ENCODE data around the gene LRRN1.

Gene LRRN1

DNA sequence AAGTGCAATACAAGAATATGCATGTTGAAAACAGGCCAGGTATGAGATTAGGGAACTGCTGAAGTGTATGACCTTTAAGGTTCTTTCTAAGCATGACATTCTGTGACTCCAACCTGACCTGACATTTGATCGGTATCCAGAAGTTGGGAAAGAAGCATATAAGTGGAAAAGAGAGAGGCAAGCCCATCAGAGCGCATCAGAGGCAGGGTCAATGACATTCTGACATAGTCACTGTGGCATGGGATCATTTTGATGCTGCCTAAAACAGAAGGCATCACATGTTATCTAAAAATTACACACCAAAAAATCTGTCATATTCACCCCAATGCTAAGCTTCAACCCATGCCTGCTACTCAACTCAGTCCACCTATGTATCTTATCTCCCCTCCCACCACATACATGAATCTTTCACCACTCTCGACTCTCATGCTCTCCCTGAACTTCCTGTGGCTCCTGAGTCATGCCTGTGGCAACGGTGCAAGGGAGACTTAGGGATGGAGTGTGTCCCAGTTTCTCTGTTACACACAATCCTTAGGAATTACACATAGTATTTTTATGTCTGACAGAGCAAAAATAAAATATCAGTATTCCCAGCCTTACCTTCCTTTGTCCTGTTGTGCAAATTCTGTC, 20.5 kb upstream of the LRRN1 start:
- H4K20me1 ChIP-seq (ENCODE audit: insufficient read depth, low read length), result no peaks in the 10 kb centered on the region
- H3K36me3 ChIP-seq (replicated peaks; ENCODE audit: insufficient read depth, low read length), result no peaks in the 10 kb centered on the region
- no peak overlapping the region for H3K9ac ChIP-seq (ENCODE audit: low read length)
- H3K4me1 ChIP-seq (ENCODE audit: low read length), result no peaks in the 10 kb centered on the region
- no peaks in the 10 kb centered on the region for H3K27me3 ChIP-seq (replicated peaks; ENCODE audit: insufficient read depth, low read length)
- H3K4me2 ChIP-seq (ENCODE audit: low read depth, low read length), result no peak overlapping the region
- no peaks in the 10 kb centered on the region for H3F3A ChIP-seq (ENCODE audit: insufficient read depth, low read length)
- H2AFZ ChIP-seq (ENCODE audit: low read length), result no peak overlapping the region
- no peaks in the 10 kb centered on the region for H3K9me2 ChIP-seq (replicated peaks; ENCODE audit: insufficient read depth, low read length)
- H3K4me3 ChIP-seq (ENCODE audit: low read length), result no peak overlapping the region
- TF ChIP-seq EZH2 (optimal IDR thresholded peaks at IDR 0.05; ENCODE audit: low read depth, low read length) (no peak), EZH2phosphoT487 (IDR thresholded peaks at IDR 0.05; ENCODE audit: low read length) (no peak)
- TF ChIP-seq, protein P1, sequence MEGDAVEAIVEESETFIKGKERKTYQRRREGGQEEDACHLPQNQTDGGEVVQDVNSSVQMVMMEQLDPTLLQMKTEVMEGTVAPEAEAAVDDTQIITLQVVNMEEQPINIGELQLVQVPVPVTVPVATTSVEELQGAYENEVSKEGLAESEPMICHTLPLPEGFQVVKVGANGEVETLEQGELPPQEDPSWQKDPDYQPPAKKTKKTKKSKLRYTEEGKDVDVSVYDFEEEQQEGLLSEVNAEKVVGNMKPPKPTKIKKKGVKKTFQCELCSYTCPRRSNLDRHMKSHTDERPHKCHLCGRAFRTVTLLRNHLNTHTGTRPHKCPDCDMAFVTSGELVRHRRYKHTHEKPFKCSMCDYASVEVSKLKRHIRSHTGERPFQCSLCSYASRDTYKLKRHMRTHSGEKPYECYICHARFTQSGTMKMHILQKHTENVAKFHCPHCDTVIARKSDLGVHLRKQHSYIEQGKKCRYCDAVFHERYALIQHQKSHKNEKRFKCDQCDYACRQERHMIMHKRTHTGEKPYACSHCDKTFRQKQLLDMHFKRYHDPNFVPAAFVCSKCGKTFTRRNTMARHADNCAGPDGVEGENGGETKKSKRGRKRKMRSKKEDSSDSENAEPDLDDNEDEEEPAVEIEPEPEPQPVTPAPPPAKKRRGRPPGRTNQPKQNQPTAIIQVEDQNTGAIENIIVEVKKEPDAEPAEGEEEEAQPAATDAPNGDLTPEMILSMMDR (IDR thresholded peaks at IDR 0.05; ENCODE audit: low read length), result no peak
- DNase-seq, result no peak
- no peak overlapping the region for H3K27ac ChIP-seq (ENCODE audit: low read length)
- H3K9me3 ChIP-seq (replicated peaks; ENCODE audit: insufficient read depth, low read length), result no peaks in the 10 kb centered on the region
- H3K79me2 ChIP-seq (ENCODE audit: low read length), result no peaks in the 10 kb centered on the region

DNA sequence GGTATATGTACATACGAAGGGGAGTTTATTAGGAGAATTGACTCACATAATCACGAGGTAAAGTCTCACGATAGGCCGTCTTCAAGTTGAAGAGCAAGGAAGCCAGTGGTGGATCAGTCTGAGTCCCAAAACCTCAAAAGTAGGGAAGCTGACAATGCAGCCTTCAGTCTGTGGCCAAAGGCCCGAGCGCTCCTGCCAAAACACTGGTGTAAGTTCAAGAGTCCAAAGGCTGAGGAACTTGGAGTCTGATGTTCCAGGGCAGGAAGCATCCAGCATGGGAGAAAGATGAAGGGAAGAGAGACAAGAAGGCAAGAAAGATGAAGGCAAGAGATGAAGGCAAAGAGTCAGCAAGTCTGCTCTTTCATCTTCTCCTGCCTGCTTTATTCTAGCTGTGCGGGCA, 16.8 kb upstream of the LRRN1 start:
- no peaks in the 10 kb centered on the region for H3K79me2 ChIP-seq (ENCODE audit: low read length)
- no peak overlapping the region for H3K9ac ChIP-seq (ENCODE audit: low read length)
- no peaks in the 10 kb centered on the region for H3K36me3 ChIP-seq (replicated peaks; ENCODE audit: insufficient read depth, low read length)
- DNase-seq, result no peak
- no peak overlapping the region for H3K27ac ChIP-seq (ENCODE audit: low read length)
- TF ChIP-seq EZH2 (optimal IDR thresholded peaks at IDR 0.05; ENCODE audit: low read depth, low read length), result no peak
- H3K4me1 ChIP-seq (ENCODE audit: low read length), result no peaks in the 10 kb centered on the region
- H3K27me3 ChIP-seq (replicated peaks; ENCODE audit: insufficient read depth, low read length), result no peaks in the 10 kb centered on the region
- H3F3A ChIP-seq (ENCODE audit: insufficient read depth, low read length), result no peaks in the 10 kb centered on the region
- H2AFZ ChIP-seq (ENCODE audit: low read length), result no peak overlapping the region
- no peaks in the 10 kb centered on the region for H3K9me2 ChIP-seq (replicated peaks; ENCODE audit: insufficient read depth, low read length)
- H3K9me3 ChIP-seq (replicated peaks; ENCODE audit: insufficient read depth, low read length), result no peaks in the 10 kb centered on the region
- H3K4me2 ChIP-seq (ENCODE audit: low read depth, low read length), result no peak overlapping the region
- H3K4me3 ChIP-seq (ENCODE audit: low read length), result no peak overlapping the region
- no peaks in the 10 kb centered on the region for H4K20me1 ChIP-seq (ENCODE audit: insufficient read depth, low read length)

DNA sequence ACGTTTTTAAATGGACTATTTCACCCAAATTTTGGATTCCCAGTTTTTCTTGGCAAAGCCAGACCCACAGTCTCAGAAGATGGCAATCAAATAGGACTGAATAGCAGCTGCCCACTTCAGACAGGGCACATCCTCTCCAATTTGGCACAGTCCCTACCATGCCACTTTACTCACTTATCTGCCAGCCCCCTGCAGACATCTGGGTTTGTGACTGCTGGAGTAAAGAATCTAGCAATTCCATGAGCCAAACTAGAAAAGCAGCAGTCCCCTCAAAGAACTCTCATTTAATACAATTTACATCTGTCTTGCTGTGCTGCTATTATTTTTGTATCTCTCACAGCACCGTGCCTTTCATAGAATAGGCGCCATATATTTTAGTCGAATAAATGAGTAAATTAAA, 16.0 kb upstream of the LRRN1 start:
- Histone ChIP-seq H3K4me2 (ENCODE audit: low read depth, low read length) (no peak overlapping the region), H3K4me3 (ENCODE audit: low read length) (no peak overlapping the region), H4K20me1 (ENCODE audit: insufficient read depth, low read length) (no peaks in the 10 kb centered on the region), H2AFZ (ENCODE audit: low read length) (no peak overlapping the region), H3K79me2 (ENCODE audit: low read length) (no peaks in the 10 kb centered on the region), H3K36me3 (replicated peaks; ENCODE audit: insufficient read depth, low read length) (no peaks in the 10 kb centered on the region), H3K9me3 (replicated peaks; ENCODE audit: insufficient read depth, low read length) (no peaks in the 10 kb centered on the region), H3K4me1 (ENCODE audit: low read length) (no peaks in the 10 kb centered on the region), H3K27ac (ENCODE audit: low read length) (no peak overlapping the region), H3F3A (ENCODE audit: insufficient read depth, low read length) (no peaks in the 10 kb centered on the region), H3K9ac (ENCODE audit: low read length) (no peak overlapping the region), H3K9me2 (replicated peaks; ENCODE audit: insufficient read depth, low read length) (no peaks in the 10 kb centered on the region), H3K27me3 (replicated peaks; ENCODE audit: insufficient read depth, low read length) (no peaks in the 10 kb centered on the region)
- TF ChIP-seq EZH2phosphoT487 (IDR thresholded peaks at IDR 0.05; ENCODE audit: low read length), result no peak
- no peak for DNase-seq

DNA sequence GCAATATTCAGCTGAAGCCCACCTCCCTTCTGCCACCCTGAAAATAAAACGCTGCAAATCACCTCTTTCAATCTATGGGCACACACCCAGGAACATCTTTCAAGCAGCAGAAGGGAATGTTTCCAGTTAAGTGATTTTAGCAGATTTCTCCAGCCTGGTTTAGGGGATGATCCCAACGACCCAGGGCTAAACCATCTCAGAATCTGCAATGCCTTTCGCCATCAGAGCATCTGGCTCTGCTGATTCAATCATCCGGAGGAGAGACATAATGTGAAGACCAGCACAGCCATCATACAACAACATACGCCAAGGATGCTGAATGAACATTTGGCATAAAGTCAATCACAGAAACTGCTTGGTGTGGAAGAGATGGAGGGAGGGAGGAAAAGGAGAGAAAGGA, 15.5 kb upstream of the LRRN1 start:
- Histone ChIP-seq H2AFZ (ENCODE audit: low read length) (no peak overlapping the region), H3K4me3 (ENCODE audit: low read length) (no peak overlapping the region), H3K27ac (ENCODE audit: low read length) (no peak overlapping the region), H3K4me2 (ENCODE audit: low read depth, low read length) (no peak overlapping the region), H3K4me1 (ENCODE audit: low read length) (no peaks in the 10 kb centered on the region), H3K9ac (ENCODE audit: low read length) (no peak overlapping the region), H3K27me3 (replicated peaks; ENCODE audit: insufficient read depth, low read length) (no peaks in the 10 kb centered on the region), H3K9me3 (replicated peaks; ENCODE audit: insufficient read depth, low read length) (no peaks in the 10 kb centered on the region), H3K9me2 (replicated peaks; ENCODE audit: insufficient read depth, low read length) (no peaks in the 10 kb centered on the region), H3K36me3 (replicated peaks; ENCODE audit: insufficient read depth, low read length) (no peaks in the 10 kb centered on the region), H3F3A (ENCODE audit: insufficient read depth, low read length) (no peaks in the 10 kb centered on the region), H4K20me1 (ENCODE audit: insufficient read depth, low read length) (no peaks in the 10 kb centered on the region), H3K79me2 (ENCODE audit: low read length) (no peaks in the 10 kb centered on the region)
- TF ChIP-seq, protein P1 (IDR thresholded peaks at IDR 0.05; ENCODE audit: low read length), result no peak
- TF ChIP-seq EZH2 (optimal IDR thresholded peaks at IDR 0.05; ENCODE audit: low read depth, low read length) (no peak), EZH2phosphoT487 (IDR thresholded peaks at IDR 0.05; ENCODE audit: low read length) (no peak)
- DNase-seq, result no peak

Measured in MM.1S (cell line).